ENCODE measurements around the gene IFNAR2.
A peak's percentile ranks its signal among the peaks of the same experiment; 100 is the strongest.
"Not testable (repeated sequence)": the region's sequence is repeated elsewhere in the genome, so short reads cannot be mapped to it uniquely, and the experiment has no call there.

The IFNAR2 gene

DNA sequence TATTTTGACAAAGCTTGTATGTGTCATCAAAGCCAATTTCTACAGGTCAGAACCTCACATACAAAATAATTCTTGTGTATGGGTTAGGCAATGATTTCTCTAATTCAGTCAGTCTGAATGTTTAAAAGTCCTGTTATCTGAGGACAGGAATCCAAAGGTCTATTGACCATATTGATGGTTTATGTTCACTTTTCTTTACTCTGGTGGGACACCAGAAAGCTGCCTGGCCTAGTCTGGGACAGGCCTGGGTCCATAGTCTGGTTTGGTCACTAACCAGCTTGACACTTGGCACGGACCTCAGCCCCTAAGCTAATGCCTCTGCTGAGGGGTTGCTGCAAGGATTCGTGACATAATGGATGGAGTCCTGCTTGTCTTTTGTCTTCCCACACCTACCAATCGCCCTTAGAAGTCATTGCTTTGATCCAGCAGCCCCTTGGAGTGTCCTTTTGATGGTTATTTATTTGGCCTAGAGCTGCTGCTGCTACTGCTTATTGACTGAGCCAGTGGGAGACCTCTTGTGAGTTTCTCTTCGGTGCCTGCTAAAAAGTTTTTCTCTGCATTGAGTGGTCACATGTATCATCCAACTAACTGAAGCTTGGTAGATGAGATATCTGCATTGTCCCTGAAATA, 15.7 kb downstream of the IFNAR2 start:
- DNase-seq = no peak

GRCh38 chr21:33246506-33246905, 16.8 kb downstream of the IFNAR2 start:
- no peak for DNase-seq

GRCh38 chr21:33246963-33247362, 17.2 kb downstream of the IFNAR2 start:
- no peak for DNase-seq

- DNase-seq = no peak
Measured at GRCh38 chr21:33247599-33247998, 17.9 kb downstream of the IFNAR2 start.

- no peak for DNase-seq
Measured at GRCh38 chr21:33249331-33250002, 19.7 kb downstream of the IFNAR2 start.

DNA sequence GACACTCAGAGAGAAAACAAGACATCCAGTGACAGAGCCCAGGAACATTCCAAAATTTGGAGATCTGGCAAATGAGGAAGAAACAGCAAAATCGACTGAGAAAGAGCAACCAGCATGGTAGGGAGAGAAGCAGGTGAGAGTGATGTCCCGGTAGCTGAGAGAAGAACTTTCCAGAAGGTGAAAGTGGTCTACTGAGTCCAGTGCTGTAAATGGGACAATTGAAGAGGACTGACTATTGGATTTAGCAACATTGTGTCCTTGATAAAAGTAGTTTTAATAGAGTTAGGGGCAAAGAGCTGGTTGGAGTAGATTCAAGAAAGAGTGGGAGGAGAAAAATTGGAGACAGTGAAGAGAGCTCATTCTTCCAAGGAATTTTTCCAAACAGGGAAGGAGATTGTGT, 21.4 kb downstream of the IFNAR2 start:
- DNase-seq = no peak

DNA sequence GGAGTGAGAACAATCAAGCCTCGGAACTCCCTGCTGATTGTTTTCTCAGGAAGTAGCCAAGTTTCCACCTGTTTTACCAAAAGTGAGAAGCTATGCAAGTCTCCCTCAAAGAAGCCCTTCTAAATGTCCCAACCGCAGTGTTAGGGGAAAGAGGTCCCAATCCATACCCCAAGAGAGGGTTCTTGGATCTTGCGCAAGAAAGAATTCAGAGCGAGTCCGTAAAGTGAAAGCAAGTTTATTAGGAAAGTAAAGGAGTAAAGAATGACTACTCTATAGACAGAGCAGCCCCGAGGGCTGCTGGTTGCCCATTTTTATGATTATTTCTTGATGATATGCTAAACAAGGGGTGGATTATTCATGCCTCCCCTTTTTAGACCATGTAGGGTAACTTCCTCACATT, 23.6 kb downstream of the IFNAR2 start:
- DNase-seq = not testable (repeated sequence)

- DNase-seq = no peak
Measured at GRCh38 chr21:33254766-33255165, 25.0 kb downstream of the IFNAR2 start.

DNA sequence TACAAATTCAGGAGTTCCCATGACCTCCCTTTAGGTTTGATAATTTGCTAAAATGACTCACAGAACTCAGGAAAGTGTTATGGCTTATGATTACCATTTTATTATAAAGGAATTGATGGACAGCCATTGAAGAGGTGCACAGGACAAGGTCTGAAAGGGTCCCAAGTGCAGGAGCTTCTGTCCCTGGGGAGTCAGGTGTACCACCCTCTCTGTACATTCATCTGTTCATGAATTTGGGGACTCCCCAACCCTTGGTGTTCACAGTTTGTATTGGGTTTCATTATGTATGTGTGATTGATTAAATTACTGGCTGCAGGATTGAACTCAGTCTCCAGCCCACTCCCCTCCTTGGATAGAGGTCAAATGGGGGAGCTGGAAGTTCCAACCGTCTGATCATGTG, 25.7 kb downstream of the IFNAR2 start:
- no peak for DNase-seq

DNA sequence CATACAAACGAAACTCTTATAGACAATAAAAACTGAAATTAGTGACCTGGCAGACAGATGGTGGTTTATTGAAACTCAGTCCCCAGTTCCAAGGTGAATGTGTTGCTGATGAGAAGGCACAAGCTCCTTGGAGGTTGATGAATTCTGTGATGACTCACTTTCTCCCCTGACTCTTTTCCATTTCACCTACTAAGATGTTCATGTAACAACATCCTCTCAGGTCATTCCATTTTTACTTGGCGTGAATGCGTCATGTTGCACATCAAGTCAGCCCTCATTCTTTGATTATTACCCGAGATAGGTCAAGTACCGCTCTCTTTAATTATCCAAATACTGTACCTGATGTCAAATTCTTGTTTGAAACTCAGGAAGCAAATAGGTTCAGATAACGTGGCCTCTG, 26.3 kb downstream of the IFNAR2 start:
- DNase-seq = peak; percentile 75

- DNase-seq = no peak
Measured at GRCh38 chr21:33257094-33257803, 27.5 kb downstream of the IFNAR2 start.

GRCh38 chr21:33258475-33258874, 28.7 kb downstream of the IFNAR2 start:
- DNase-seq = no peak

- DNase-seq = peak; percentile 26
Measured at GRCh38 chr21:33259428-33259827, 29.7 kb downstream of the IFNAR2 start.

DNA sequence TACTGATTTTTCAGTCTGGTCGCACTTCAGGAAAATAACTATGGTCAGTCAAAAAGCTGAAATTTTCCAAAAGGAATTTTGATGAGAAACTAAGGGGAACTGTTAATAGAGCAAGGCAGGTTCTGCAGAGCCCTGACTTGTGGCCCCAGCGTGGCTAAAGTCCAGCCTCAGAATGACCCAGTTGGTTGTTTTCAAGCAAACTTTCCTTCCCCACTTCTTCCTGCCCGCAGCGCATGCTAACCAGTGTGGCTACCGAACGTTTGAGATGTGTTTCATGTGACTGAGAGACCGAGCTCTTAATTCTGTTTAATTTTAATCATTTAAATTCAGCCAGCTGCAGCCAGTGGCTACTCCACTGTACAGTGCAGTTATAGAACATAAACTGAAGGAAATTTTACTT, 30.3 kb downstream of the IFNAR2 start:
- DNase-seq = no peak

DNA sequence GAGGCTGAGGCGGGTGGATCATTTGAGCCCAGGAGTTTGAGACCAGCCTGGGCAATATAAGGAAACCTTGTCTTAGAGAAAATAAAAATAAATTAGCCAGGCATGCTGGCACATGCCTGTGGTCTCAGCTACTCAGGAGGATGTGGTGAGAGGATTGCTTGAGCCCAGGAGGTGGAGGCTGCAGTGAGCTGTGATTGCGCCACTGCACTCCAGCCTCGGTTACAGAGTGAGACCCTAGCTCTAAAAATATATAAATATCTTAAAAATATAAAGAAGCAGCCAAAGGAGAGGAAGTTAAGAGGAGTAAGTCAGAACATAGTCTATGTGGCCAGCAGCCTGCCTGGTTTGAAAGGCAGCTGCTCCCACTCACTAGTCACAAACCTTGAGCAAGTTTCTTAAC, 31.9 kb downstream of the IFNAR2 start:
- DNase-seq = peak; percentile 45

- no peak for DNase-seq
Measured at GRCh38 chr21:33262921-33263320, 33.2 kb downstream of the IFNAR2 start.

DNA sequence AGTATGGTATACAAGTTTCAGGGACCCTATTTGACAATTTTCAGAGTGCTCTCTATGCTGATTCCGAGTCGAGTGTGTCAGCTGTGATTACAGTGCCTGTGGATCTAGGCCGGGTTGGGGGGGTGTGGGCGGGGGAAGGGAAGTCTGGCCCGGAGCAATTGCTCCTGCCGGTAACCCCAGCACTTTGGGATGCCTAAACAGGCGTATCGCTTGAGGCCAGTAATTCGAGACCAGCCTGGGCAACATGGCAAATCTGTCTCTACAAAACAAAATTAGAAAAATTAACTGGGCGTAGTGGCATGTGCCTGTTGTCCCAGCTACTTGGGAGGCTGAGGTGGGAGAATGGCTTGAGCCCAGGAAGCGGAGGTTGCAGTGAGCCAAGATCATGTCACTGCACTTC, 34.8 kb downstream of the IFNAR2 start:
- no peak for DNase-seq

- peak; percentile 8 for DNase-seq
Measured at GRCh38 chr21:33265664-33266049, 35.9 kb downstream of the IFNAR2 start.

DNA sequence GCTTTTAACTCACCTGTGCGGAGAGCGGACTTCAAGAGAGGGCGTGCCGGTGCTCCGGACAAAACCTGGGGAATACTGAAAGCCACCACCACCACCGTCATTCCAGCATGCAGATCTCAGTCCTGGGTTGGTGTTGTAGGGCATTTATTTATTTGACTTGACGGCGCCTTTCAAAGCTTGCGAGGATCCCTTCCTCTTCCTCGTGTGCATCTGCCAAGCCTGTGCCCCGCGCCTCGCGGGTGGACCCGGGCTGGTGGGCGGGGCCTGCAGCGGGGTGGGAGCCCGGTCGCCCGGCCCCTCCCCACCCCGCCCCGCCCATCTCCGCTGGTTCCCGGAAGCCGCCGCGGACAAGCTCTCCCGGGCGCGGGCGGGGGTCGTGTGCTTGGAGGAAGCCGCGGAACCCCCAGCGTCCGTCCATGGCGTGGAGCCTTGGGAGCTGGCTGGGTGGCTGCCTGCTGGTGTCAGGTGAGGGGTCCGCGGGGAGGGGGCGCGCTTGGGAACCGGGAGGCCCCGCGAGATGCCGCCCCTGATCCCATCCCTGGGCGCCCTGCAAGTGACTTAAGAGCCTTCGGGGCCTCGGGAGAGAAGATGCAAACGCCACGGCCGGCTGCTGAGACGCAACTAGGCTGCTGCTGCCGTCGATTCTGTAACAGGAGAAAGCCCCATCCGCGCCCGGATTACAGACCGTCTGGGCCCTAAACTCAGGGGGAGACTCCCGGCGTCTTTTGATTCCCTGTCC, 36.5 kb downstream of the IFNAR2 start, which contains the start of gene IL10RB:
Gene IL10RB, plus strand, starts transcription at position 318 of the 739 bp plus-strand sequence. Its CDS starts 99 bp downstream, at position 417.
- peak; percentile 75 for DNase-seq

DNA sequence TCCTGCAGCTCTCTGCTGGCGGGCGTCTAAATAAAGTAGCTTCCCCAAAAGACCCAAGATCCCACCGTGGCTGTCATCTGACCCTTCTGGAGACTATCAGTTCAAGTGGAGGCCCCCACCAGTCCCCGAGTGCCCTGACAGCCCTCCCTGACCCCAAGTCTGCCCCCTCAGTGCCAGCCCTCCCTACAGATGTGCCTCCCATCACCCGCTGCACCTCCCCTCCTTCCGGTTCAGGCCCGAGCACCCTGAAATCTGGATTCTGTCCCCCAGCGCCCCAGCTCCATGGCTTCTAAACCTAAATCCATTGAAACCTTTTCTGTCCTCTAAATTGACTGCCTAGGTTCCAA, 37.0 kb downstream of the IFNAR2 start:
- peak; percentile 32 for DNase-seq

- no peak for DNase-seq
Measured at GRCh38 chr21:33267250-33267649, 37.5 kb downstream of the IFNAR2 start.

DNA sequence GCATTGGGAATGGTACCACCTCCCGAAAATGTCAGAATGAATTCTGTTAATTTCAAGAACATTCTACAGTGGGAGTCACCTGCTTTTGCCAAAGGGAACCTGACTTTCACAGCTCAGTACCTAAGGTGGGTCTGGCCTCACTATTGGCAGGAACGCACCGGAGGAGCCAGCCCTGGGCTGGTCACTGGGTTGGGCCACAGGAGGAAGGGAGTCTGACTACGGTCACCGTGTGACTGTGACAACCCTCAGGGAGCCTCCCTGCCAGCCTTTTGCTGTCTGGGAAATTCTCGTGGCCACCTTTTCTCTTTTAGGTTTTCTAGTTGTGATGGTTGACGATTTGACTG, 38.6 kb downstream of the IFNAR2 start:
- no peak for DNase-seq

GRCh38 chr21:33268737-33269441, 39.2 kb downstream of the IFNAR2 start:
- DNase-seq = peak; percentile 26

Measured in activated CD4-positive, alpha-beta T cell treated with anti-CD3 and anti-CD28 coated beads, Interleukin-10, Interleukin-2, amounts not matched to agents 100 ng/mL and 50 ng/mL, durations not matched to agents 16 hours and 8 hours (primary cell).